Stimulated activated CD8-positive, alpha-beta memory T cell treated with anti-CD3 and anti-CD28 coated beads, Interleukin-15, amount 100 ng/mL, for 48 hours (primary cell): ENCODE data around the gene TCP11.

Source experiments
- DNase-seq, 2 donors: peaks; one replicate each; pipeline ENCODE4 v3.0.0-alpha.2; 2020; ENCODE audit warnings: low read depth in 2 of 2

TCP11 gene

DNA sequence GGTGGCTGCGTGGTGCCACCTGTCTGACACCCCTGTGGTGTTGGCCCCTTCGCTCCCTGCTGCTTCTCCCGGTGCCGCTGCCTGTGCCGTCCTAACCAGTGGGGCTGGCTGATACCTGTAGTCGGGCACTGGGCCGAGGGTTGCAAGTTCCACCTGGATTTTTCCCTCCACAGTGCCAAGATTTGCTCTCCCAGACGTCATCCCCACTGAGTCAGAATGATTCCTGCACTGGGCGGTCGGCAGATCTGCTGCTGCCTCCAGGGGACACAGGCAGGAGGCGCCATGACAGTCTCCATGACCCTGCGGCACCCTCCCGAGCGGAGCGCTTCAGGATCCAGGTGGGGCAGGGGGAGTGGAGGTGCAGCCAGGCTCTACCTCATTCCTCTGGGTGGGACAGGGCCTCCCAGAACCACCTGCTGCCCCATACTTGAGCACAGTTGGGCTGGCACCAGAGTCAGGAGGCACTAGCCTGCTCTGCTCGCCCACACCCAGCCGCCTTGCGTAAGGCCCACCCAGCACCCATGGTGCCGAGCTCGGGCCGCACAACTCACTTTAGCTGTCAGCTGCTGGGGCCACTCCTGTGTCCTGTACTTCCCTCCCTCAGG lies 60.2 kb downstream of the TCP11 start:
- DNase-seq = no peak

DNA sequence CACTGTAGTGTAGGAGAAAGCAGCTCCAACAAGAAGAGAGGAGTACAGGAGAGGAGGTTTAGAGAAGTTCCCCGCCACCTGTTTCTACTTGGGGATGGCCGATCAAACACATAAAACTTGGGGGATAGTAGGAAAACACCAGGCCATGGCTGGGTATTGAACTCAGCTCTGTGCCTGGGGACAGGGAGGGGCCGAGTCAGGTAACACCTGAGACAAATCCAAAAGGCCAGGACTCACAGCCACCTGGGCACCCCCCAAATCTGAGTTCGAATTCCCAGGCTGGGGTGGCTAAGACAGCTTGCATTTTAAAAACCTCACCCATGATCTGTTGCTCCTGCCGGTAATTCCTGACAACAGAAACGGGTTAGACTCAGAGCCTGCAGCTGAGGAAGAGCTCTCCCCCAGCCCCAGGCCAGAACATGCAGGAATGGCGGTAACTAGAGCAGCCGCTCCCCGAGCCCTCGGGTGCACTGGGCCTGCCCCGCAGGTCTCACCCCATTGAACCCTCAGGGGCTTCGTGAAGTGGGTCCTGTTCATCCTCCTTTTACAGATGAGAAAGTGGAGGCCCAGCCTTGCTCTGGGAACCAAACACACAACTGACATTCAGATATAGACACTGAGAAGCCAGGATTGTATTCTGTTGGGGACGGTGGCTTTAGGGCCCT lies 61.0 kb downstream of the TCP11 start:
- no peak for DNase-seq

GRCh38 chr6:35079311-35080000 lies 61.7 kb downstream of the TCP11 start:
- DNase-seq = no peak

DNA sequence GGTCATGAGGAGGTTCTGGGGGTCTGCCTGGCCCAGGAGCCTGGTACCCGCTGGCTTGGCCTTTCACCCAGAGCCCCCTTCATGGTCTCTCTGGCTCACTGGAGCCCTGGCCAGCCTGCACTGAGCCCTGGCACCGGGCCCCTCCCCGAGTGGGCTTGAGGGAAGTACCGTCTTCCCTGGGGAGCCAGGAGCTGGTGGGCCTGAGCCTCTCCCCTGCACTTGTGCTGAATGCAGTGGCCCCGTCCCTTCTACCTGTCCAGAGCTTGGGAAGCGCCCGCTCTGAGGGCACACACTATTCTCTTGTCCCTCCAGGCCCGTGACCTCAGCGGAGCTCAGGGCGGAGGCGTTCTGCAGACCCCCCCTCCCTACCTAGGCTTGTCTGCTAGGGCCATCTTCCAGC lies 62.2 kb downstream of the TCP11 start:
- DNase-seq = no peak

DNA sequence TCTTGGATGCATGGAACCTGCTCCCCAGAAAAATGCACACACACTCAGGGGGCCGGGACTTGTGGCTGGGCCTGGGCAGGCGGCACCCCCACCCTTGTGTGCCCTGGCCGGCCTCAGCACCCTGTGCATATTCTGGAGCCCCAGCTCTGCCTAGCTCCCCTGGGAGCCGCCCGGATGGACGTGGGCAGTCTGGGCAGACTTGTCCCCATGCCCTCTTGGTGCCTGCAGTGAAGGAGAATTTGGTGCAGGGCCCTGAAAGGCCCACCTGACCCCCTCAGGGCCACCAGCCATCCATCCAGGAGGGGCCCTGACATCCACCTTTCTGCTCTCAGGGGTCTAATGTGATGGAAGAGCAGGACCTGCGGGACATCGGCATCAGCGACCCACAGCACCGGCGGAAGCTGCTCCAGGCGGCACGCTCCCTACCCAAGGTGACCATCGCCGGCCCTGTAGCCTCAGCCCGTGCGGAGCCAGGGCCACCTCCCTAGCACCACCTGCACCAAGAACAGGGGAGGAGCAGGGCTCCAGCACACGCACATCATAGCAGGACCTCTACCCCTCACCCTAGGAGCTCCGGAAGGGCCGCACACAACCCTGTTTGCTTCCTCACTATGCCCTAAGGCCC lies 62.8 kb downstream of the TCP11 start:
- DNase-seq = no peak

DNA sequence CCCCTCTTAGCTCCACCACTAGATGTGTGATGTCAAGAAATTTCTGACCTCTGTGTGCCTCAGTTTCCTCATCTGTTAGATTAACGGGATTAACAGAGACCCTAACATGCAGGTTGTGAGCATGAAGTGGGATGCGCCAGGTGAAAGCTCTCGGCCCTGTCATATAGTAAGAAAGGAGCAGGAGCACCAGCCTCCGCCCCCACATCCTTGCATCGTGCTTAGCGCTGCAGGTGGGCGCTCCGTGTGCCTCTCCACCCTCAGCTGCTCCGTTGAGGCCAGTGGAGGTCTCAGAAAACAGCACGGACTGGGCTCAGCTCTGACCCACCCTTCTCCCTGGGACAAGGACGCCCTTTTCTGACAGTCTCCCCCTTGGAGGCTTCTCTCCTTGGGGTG lies 63.4 kb downstream of the TCP11 start:
- no peak for DNase-seq

DNA sequence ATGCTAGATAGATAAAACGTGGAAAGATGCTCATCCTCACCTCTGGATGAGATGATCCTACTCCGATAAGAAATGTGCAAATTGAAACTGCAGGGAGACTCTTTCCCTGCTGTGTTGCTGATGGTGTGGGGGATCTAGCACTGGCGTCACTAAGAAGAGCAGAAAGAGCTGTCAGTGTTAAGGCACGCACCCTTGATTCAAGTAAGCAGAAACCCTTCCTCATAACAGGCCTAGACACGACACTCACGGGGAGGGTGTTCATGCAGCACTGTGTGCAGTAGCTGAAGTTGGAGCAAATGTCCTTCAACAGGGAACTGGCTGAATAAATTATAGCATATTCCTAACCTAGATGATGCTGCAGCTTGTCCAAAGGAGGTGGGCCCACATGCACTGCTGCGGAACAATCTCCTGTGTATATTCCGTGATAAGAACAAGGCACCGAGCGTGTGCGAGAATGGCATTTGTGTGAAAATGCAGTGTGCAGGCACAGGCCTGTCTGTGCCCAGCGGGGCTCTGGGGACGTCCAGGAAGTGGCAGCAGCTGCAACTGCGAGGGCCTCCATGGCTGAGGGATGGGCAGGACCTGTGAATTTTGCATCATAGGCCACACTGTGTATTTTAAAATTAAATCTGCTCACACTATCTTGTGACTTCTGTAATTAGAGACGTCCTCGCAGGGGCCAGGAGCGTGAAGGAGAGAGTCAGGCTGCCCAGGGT lies 64.0 kb downstream of the TCP11 start:
- DNase-seq = no peak

GRCh38 chr6:35073766-35074471 lies 67.2 kb downstream of the TCP11 start:
- DNase-seq = no peak

DNA sequence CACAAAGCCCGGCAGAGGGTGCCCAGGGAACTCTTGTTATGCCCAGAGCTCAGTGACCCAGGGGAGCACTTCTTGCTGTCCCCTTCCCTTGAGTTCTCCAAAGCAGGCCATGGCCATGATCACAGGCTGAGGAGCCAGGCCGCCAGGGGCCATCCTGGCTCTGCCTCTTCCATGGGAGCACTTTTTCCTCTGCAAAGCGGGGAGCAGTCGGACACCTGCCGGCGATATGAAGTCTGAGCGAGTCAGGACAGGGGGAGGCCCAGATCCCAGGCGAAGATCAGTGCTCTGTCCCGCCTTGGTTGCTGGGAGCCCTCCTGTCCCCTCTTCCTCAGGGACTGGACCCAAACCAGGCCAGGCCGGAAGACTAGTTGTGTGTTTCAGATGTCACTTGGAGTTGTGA lies 67.9 kb downstream of the TCP11 start:
- no peak for DNase-seq

DNA sequence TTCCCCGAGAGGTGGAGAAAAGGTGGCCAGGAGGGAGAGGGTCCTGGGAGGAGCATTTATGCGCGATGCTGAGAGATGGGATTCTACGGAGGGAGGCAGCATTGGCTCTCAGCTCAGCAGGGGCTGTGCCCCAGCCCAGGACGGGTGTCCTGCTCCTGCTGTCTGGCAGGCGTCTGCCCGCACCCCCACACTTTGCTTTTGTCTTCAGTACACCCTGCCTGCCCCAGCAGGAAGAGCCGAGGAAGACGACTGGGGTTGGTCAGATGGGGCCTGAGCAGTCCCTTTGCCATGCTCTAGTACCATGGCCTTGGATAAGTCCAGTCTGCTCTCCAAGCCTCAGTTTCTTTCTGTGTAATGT lies 68.5 kb downstream of the TCP11 start:
- no peak for DNase-seq

GRCh38 chr6:35072051-35072697 lies 69.0 kb downstream of the TCP11 start:
- DNase-seq = no peak

DNA sequence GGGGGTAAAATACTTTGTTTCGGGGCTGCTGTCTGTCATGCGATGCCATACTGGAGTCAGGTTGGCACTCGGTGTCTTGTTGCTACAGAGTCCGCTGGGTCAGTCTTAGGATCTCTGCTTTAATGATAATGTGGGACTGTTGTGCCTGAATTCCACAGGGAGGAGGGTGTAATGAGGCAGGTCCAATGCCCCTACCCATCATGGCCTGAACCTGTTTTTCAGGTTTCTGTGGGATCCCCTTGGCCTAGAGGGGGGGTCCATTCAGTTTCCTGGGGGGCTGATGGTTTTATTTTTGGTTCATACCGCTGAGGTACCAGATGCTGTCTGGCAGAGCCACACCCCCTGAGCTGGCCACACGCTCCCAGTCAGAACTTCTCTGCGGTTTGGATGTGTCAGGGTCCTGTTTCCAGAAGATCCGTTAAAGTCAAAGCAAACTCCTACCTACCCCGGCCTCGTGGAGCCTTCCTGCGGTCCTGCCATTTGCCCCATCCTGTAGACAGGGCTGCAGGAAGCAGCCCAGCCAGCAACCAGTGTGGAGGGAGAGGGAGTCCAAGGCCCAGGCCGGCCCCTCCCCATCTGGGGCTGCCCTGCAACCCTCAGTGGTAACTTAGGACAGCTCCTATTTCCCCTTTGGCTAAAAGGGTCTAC lies 69.7 kb downstream of the TCP11 start:
- DNase-seq = no peak

DNA sequence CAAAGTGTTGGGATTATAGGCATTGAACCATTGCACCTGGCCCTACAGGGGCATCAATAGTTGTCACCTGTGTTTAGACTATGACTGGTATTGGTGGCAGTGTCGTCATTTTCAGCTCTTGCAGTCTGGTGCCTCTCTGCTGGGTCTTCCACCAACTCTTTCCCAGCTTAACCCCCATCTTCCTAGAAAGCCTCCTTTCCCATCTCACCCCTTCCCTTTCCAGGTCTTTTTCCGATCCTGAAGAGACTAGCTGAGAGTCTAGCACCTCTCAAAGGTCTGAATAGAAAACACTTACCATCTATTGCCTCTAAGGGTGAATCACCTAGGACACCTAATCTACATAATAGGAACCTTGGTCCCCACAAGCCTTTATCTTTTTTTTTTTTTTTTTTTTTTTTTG lies 71.0 kb downstream of the TCP11 start:
- DNase-seq = no peak

DNA sequence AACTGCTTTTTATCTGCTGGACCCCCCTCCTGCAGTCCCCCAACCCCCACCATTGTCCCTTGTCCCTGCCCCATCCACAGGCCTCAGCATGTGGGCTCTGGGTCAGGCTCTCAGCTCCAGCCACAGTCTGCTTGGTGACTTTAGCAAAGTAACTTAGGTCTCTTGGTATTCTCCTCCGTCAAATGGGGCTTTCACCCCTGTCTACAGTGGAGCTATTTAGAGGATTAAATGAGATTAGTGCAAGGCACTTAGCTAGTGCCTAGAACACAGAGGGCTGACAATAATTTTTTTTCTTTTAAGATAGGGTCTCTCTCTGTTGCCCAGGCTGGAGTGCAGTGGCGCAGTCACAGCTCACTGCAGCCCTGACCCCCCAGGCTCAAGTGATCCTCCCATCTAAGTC lies 71.9 kb downstream of the TCP11 start:
- DNase-seq = no peak

DNA sequence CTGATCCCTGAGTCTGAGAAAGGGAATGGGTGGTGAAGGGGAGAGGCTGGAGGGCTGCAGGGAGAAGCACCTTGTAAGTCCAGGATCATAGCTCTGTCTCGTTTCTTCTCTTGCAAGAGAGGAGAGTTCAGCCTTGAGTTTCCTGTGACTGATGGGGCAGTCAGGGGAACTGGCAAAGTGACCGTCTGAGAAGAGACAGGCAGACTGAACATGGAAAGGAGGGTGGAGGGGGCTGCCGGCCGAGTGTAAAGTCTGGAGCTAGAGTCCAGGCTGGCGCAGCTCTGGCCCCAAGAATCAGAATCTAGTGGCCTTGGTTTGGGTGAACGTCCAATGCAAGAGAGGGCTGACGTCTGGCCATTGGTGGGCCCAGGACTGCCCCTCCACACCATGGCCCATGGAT lies 72.5 kb downstream of the TCP11 start:
- no peak for DNase-seq

DNA sequence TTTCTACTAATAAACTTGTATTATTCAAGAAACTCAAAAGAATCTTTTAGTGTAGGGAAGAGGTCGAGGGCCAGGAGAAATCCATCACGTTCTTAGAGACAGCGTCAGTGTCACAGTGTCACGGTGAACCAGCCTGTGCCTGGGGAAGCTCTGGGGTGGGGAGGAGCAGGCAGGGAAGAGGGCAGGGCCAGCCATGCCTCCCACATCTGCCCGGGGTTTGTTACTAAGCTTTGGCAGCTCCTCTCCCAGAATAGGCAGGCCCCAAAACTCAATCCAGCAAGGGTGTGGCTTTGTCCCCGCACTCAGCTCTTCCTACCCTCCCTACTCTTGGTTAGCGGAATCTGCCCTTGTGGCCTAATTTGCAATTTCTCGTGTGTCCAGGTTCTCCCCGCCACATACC lies 72.9 kb downstream of the TCP11 start:
- no peak for DNase-seq
